ENCODE measurements around the gene ENPP1.

ENPP1 gene

DNA sequence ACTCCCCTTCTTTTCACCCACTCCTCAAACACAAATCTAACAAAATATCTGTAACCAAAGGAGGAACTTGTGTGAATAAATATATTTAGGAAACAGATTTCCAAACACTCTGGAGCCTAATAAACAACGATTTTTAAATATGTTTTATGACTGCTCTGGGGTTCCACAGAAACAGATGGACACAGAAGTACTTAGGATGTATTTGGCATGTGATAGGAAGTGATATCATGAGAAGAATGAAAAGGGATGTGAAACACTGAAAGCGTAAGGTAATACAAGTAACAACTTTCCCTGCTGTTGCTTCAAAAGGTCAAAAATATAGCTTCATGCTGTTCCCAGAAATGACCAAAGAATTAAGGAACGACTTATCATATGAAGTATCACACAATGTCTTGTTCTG lies 26.1 kb upstream of the ENPP1 start:
- TF ChIP-seq CTCF (IDR thresholded peaks at IDR 0.05; ENCODE audit: low read length, missing control alignments): no peak
- no peak for DNase-seq (ENCODE audit: low read depth)
- H3K4me3 ChIP-seq (replicated peaks; ENCODE audit: low read depth, low read length): no peak overlapping the region

GRCh38 chr6:131782764-131783163 lies 25.1 kb upstream of the ENPP1 start:
- TF ChIP-seq CTCF (IDR thresholded peaks at IDR 0.05; ENCODE audit: low read length, missing control alignments): no peak
- H3K4me3 ChIP-seq (replicated peaks; ENCODE audit: low read depth, low read length): no peak overlapping the region
- DNase-seq (ENCODE audit: low read depth): no peak

GRCh38 chr6:131784561-131784960 lies 23.3 kb upstream of the ENPP1 start:
- no peak overlapping the region for H3K4me3 ChIP-seq (replicated peaks; ENCODE audit: low read depth, low read length)
- TF ChIP-seq CTCF (IDR thresholded peaks at IDR 0.05; ENCODE audit: low read length, missing control alignments): no peak
- no peak for DNase-seq (ENCODE audit: low read depth)

DNA sequence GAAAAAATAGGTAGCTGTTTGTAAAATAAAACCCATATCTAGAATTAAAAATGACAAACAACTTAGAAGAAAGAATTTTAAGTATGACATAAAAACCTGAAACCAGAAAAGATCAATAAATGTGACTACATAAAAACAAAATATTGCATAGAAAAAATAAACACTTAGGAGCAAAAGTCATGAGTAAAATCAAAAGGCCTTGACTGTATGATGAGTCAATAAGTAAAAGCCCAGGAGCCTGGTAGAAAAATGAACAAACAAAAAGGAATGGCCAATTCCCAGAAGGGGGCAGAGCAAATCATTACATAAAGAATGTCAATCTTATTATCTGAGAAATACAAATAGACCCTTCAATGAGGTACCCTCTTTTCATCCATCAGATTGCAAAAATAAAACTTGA lies 20.7 kb upstream of the ENPP1 start:
- DNase-seq (ENCODE audit: low read depth): no peak
- no peak overlapping the region for H3K4me3 ChIP-seq (replicated peaks; ENCODE audit: low read depth, low read length)
- no peak for TF ChIP-seq CTCF (IDR thresholded peaks at IDR 0.05; ENCODE audit: low read length, missing control alignments)

- DNase-seq (ENCODE audit: low read depth): no peak
- no peak overlapping the region for H3K4me3 ChIP-seq (replicated peaks; ENCODE audit: low read depth, low read length)
- TF ChIP-seq CTCF (IDR thresholded peaks at IDR 0.05; ENCODE audit: low read length, missing control alignments): no peak
Observed at GRCh38 chr6:131787766-131788712, 19.8 kb upstream of the ENPP1 start.

- no peak for TF ChIP-seq CTCF (IDR thresholded peaks at IDR 0.05; ENCODE audit: low read length, missing control alignments)
- no peak overlapping the region for H3K4me3 ChIP-seq (replicated peaks; ENCODE audit: low read depth, low read length)
- DNase-seq (ENCODE audit: low read depth): no peak
Observed at GRCh38 chr6:131789219-131789618, 18.6 kb upstream of the ENPP1 start.

DNA sequence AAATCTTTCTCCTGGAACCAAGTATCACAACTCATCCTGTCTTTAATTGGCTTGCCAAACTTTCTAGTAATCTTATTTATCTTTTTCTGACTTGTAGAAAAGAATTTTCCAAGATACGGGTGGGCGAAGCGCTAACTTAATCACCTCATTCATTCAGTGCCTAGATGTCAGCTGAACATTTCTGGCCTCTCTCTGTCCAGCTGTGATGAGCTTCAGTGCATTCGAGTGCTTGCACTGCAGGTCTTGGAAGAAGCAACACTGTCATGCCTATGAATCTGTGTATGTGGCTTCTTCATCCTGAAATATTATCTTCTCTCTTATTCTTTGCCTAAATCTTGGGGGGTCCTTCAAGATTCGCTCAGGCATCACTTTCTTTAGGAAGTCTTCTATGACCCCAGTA lies 16.3 kb upstream of the ENPP1 start:
- no peak for DNase-seq (ENCODE audit: low read depth)
- TF ChIP-seq CTCF (IDR thresholded peaks at IDR 0.05; ENCODE audit: low read length, missing control alignments): no peak
- H3K4me3 ChIP-seq (replicated peaks; ENCODE audit: low read depth, low read length): no peak overlapping the region

Measured in fibroblast of pulmonary artery (primary cell).